Gastroesophageal sphincter (tissue), 3 donors: ENCODE data around the gene AKR1A1.

Experiments
- EP300 ChIP-seq: sonication (generic); formaldehyde crosslinking; IDR thresholded peaks from one replicate; pipeline ENCODE4 v1.6.1; 2017; ENCODE audit warnings: antibody characterized with exemption, mild to moderate bottlenecking
- POLR2A ChIP-seq, 2 donors: fragments of 450-650 bp; IDR thresholded peaks; one replicate each; pipeline ENCODE4 v1.6.1; 2017; ENCODE audit warnings: antibody characterized with exemption in 2 of 2, mild to moderate bottlenecking in 2 of 2, moderate library complexity in 1 of 2
- POLR2AphosphoS5 ChIP-seq: sonication (generic); formaldehyde crosslinking; IDR thresholded peaks from one replicate; pipeline ENCODE4 v1.6.1; 2017; ENCODE audit warnings: antibody characterized with exemption
- TF ChIP-seq, protein P1 (sequence below), 4 experiments: fragments of 200-600 bp in 2 of 4; fragments of 450-650 bp in 2 of 4; sonication (generic) in 1 of 4; IDR thresholded peaks; one replicate each; pipeline ENCODE4 v1.5.1; 2017 to 2019; ENCODE audit warnings: antibody characterized with exemption in 4 of 4, mild to moderate bottlenecking in 2 of 4, moderate library complexity in 2 of 4

DNA sequence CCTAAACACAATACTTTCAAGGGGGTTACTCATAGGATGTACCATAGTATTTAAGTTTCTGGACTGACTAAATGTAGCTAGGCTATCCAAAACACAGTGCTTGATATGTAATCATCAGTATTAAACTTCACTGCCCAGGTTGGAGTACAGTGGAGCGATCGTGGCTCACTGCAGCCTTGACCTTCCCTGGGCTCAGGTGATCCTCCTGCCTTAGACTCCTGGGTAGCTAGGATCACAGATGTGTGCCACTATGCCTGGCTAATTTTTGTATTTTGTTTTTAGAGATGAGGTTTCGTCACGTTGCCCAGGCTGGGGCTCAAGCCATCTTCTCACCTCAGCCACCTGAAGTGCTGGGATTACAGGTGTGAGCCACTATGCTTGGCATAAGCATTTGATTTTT, 43.8 kb downstream of the AKR1A1 start:
- TF ChIP-seq, protein P1, sequence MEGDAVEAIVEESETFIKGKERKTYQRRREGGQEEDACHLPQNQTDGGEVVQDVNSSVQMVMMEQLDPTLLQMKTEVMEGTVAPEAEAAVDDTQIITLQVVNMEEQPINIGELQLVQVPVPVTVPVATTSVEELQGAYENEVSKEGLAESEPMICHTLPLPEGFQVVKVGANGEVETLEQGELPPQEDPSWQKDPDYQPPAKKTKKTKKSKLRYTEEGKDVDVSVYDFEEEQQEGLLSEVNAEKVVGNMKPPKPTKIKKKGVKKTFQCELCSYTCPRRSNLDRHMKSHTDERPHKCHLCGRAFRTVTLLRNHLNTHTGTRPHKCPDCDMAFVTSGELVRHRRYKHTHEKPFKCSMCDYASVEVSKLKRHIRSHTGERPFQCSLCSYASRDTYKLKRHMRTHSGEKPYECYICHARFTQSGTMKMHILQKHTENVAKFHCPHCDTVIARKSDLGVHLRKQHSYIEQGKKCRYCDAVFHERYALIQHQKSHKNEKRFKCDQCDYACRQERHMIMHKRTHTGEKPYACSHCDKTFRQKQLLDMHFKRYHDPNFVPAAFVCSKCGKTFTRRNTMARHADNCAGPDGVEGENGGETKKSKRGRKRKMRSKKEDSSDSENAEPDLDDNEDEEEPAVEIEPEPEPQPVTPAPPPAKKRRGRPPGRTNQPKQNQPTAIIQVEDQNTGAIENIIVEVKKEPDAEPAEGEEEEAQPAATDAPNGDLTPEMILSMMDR (IDR thresholded peaks at IDR 0.05) = no peak
- TF ChIP-seq POLR2A (IDR thresholded peaks at IDR 0.05) (no peak), POLR2AphosphoS5 (no peak), EP300 (no peak)
